ENCODE data around the gene MCM8. TPM values are rescaled to one million over a fixed set of nuclear protein-coding genes. Genes with fewer than 3 reads are reported as not detected.

Gene MCM8
- total RNA-seq = 33.5 and 35.2 TPM in 2 replicates

DNA sequence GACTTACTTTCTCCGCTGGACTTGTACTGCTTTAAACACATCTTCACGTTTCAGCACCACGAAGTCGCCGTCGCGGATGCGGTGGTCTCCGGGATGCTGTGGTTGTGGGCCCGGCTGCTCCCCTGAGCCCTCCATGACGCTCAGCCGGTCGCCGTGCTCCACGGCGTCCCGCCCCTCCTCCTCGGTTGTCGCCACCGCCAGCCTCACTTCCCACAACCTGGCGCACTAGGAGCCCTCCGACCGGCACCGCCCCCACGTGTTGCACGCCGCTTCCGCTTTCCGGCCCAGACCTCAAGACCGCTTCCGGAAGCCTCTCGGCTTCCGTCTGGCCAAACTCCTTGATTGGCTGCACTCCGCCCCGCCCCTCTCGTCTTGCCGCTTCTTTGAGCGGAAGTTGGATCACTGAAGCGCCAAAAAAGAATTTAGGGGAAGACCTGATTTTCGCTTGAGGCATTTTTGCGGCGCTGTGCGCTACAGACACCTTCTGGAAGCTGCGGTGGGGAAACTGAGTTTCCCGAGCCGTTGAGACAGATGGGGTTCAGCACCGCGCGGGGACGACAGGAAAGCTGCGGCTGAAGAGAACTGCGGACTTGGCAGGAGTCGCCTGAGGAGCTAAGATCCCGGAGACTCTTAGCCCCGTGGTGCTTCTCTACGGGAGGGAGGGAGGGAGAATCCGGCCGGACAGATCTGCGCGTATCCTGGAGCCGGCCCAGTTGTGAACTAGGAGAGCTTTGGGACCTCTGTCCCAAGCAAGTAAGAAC is at the start of gene MCM8, which contains the start of gene TRMT6:
TSS of gene MCM8 (plus strand) at position 382 of the 761 bp plus-strand sequence. CDS start 1,364 bp downstream, outside the sequence.
TSS of gene TRMT6 (minus strand) at position 263 of the 761 bp plus-strand sequence. CDS start at position 135, 128 bp downstream.
- peak; percentile 95 for DNase-seq (ENCODE audit: low spot score)
- H3K4me1 Mint-ChIP-seq (ENCODE audit: low read depth) = peaks cover 53% of the 10 kb centered on the region
- peak within 1 kb of the TSS; percentile 95 for H3K4me3 Mint-ChIP-seq (ENCODE audit: low read depth)
- peaks cover 72% of the 10 kb centered on the region for H3K36me3 Mint-ChIP-seq (ENCODE audit: low read depth)
- H3K27ac Mint-ChIP-seq = peak within 1 kb of the TSS; percentile 94
- intact Hi-C loops (cut with micrococcal nuclease) = loop anchor here (1.0 to 10.0 kb wide), 5 partner anchors 30 to 826 kb away; partner anchors contain the start of gene CDS2
- H3K9me3 Mint-ChIP-seq = no peaks in the 10 kb centered on the region
- no peaks in the 10 kb centered on the region for H3K27me3 Mint-ChIP-seq (ENCODE audit: low read depth)

DNA sequence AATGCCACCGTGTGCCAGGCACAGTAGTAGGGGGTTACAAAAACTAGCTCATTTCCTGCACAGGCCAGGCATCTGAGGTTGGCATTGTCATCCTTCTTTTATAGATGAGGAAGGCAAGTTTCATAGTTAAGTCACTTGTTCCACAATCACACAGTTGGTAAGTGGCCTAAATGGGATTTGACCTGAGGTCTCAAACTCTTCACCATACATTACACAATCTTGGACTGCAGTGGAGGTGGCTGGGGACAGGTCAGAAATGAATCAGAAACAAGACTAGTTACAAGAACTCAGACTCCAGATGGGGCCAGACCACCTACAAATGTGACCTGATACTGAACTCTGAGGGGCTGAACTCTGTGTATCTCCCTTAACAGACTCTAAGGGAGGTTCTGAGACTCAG is 49.5 kb upstream of the MCM8 start:
- Mint-ChIP-seq H3K27me3 (ENCODE audit: low read depth) (peaks cover 32% of the 10 kb centered on the region), H3K4me1 (ENCODE audit: low read depth) (no peaks in the 10 kb centered on the region)

DNA sequence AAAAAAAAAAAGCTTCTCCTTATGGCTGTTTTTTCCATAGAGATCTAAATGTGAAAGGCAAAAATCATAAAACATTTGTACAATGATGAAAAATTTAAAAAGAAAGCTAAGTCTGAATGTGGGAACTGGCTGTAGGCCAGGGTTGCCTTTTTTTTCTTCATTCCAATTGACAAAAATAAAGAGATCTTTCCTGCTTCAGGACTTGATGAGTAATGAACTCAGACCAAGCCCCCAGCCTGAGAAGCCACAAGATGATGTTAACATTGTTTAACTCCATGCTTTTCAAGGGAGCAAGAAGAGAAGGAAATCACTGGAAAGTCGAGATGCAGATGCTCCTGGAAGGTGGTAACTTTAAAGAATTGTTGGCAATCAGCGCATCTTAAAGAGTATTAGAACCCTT is 41.5 kb upstream of the MCM8 start:
- no peak overlapping the region for H3K4me3 Mint-ChIP-seq (ENCODE audit: low read depth)
- no peak overlapping the region for H3K27ac Mint-ChIP-seq
- H3K27me3 Mint-ChIP-seq (ENCODE audit: low read depth) = peaks cover 61% of the 10 kb centered on the region
- intact Hi-C loops (cut with micrococcal nuclease) = no loop called here
- peaks cover 10% of the 10 kb centered on the region for H3K4me1 Mint-ChIP-seq (ENCODE audit: low read depth)
- H3K36me3 Mint-ChIP-seq (ENCODE audit: low read depth) = no peaks in the 10 kb centered on the region
- no peaks in the 10 kb centered on the region for H3K9me3 Mint-ChIP-seq
- no peak for DNase-seq (ENCODE audit: low spot score)

More for the DNA sequence above, 49.5 kb upstream of the MCM8 start:
- DNase-seq (ENCODE audit: low spot score) = no peak
- no peak overlapping the region for H3K4me3 Mint-ChIP-seq (ENCODE audit: low read depth)
- no peaks in the 10 kb centered on the region for H3K9me3 Mint-ChIP-seq
- intact Hi-C loops (cut with micrococcal nuclease) = no loop called here
- no peak overlapping the region for H3K27ac Mint-ChIP-seq
- no peaks in the 10 kb centered on the region for H3K36me3 Mint-ChIP-seq (ENCODE audit: low read depth)

DNA sequence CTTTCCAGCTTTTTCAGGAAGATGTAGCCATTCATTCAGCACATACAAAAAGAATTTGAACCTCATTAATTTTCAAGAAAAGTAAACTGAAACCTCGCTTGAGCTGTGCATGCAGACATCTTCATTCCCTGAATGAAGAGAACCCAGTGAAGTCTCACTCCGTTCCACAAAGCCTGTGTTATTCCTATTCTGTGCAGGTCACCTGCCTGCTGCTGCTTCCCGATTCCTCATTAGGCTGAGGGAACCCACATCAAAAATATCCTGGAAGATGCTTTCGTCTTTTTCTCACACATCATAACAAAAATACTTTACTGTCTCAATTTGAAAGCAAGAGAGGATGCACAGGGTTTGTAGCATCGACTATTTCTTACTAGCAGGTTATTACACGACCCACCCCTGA is 40.3 kb upstream of the MCM8 start:
- Mint-ChIP-seq H3K27ac (no peak overlapping the region), H3K36me3 (ENCODE audit: low read depth) (no peaks in the 10 kb centered on the region), H3K4me1 (ENCODE audit: low read depth) (peaks cover 10% of the 10 kb centered on the region), H3K27me3 (ENCODE audit: low read depth) (peaks cover 62% of the 10 kb centered on the region), H3K4me3 (ENCODE audit: low read depth) (peak overlapping the region; percentile 70), H3K9me3 (no peaks in the 10 kb centered on the region)
- intact Hi-C loops (cut with micrococcal nuclease) = no loop called here
- DNase-seq (ENCODE audit: low spot score) = no peak

DNA sequence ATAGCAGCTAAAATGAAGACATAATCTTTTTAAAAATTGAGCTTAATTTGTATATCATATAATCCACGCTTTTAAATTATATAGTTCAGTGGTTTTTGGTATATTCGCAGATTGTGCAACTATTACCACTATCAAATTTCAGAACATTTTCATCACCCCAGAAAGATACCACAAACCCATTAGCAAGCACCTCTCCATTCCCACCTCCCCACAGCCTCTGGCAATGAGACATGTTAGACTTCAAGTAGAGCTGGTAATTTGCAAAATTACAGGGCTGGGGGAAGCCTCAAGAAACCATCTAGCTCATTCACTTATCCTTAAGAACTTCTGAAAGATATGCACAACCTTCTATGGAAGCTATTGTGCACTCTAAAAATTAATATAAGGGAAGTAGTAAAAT is 37.3 kb upstream of the MCM8 start:
- H3K27ac Mint-ChIP-seq = no peak overlapping the region
- H3K9me3 Mint-ChIP-seq = no peaks in the 10 kb centered on the region
- H3K36me3 Mint-ChIP-seq (ENCODE audit: low read depth) = no peaks in the 10 kb centered on the region
- intact Hi-C loops (cut with micrococcal nuclease) = no loop called here
- peaks cover 44% of the 10 kb centered on the region for H3K27me3 Mint-ChIP-seq (ENCODE audit: low read depth)
- no peak overlapping the region for H3K4me3 Mint-ChIP-seq (ENCODE audit: low read depth)
- no peak for DNase-seq (ENCODE audit: low spot score)
- H3K4me1 Mint-ChIP-seq (ENCODE audit: low read depth) = peaks cover 10% of the 10 kb centered on the region

DNA sequence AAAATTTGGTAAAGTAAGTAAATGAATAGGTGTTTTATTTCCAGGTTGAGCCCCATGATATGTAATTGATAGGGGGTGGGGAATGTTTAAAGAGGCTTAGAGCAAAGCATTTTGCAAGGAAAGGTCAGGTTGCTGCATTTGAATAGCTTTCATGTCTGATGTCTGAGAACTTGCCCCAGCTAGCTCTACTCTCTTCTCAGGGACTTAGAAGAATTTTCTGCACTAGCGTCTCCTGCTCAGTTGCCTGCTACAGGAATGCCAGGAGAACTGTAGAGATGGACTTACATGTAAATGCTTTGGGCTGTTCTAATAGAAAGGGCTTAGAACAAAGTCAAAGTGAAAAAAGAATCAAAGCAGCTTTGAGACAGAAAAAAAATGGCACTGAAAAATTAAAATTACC is 35.6 kb upstream of the MCM8 start:
- intact Hi-C loops (cut with micrococcal nuclease) = loop anchor here (5.0 kb wide), 1 partner anchor 388 kb away; no protein-coding TSS in a partner anchor
- no peak overlapping the region for H3K27ac Mint-ChIP-seq
- H3K4me1 Mint-ChIP-seq (ENCODE audit: low read depth) = peaks cover 22% of the 10 kb centered on the region
- DNase-seq (ENCODE audit: low spot score) = no peak
- H3K9me3 Mint-ChIP-seq = no peaks in the 10 kb centered on the region
- no peaks in the 10 kb centered on the region for H3K36me3 Mint-ChIP-seq (ENCODE audit: low read depth)
- no peak overlapping the region for H3K4me3 Mint-ChIP-seq (ENCODE audit: low read depth)
- H3K27me3 Mint-ChIP-seq (ENCODE audit: low read depth) = peaks cover 41% of the 10 kb centered on the region

DNA sequence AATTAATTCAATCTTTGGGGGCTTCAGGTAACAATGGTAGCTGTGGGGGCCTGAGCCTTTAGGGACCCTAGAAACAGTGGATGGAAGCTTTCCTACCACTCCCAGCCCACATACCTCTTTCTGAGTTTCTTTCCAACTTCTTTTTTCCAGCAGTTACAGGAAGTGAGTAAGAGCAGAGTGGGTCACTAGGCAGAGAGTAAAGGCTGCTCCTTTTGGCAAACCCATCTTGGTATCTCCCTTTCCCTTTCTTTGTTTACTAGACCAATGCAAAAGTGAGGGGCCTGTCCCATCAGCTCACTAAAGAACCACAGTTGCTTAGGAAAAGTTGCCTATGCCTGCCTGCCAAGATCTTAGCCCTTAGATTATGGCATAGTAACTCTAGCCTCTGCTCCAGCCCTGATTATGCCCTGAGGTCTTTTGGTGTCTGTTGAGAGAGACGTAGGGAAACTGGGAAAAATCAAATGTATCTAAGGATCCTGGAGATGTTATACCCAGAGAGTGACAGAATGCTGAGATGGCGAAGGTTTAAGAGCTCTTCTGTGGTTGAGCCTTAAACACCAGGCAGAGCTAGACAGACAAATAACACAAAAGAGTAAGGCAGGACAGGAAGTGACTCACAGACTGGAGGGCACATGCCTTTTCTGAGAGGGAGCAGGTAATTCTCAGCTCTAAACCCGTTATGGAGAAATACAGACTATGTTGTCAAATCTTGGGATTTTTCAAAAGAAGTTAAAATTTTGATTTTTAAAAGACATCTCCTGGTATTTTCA is 31.4 kb upstream of the MCM8 start:
- Mint-ChIP-seq H3K27me3 (ENCODE audit: low read depth) (peaks cover 19% of the 10 kb centered on the region), H3K27ac (peak overlapping the region; percentile 68)
- no peak for DNase-seq (ENCODE audit: low spot score)

DNA sequence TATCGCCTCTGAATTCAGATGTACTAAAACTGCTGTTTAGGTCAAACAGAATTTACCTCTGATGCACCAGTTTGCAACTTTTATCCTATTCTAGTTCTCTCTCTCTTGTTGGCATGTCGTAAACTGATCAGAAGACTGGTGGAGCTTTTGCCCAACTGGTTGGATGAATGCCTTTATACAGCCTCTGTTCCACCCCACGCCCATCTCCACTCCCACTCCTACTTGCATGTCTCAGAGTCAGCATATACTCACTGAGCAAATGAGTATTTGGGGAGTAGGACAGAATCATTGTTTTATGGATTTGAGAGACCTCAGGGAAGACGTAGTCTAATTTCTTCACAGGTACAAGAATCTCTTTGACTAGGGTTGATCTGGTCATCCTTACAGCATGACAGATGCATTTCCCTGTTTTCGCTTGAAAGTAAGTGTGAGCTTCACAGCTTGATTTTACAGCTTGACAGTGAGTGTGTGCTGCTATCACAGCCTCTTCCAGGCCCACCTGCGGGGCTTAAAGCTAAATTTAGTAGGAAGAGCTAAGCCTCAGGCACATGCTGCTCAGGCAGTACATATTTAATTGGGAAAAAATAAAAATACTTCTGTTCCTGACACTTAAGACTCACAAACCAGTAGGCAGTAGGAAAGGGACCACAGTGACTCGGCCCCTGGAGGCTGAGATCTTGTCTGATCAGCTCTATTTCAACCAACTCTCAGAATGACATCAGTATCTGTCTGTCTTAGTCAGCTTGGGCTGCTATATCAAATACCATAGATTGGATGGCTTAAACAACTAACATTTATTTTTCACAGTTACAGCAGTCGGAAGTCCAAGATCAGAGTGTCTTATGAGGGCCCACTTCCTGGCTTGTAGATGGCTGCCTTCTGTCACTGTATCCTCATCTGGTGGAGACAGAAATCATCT is 30.6 kb upstream of the MCM8 start:
- DNase-seq (ENCODE audit: low spot score) = no peak
- intact Hi-C loops (cut with micrococcal nuclease) = loop anchor here (1.0 to 5.0 kb wide), 3 partner anchors 30 to 393 kb away; partner anchors contain the start of genes MCM8 and TRMT6
- peaks cover 20% of the 10 kb centered on the region for H3K4me1 Mint-ChIP-seq (ENCODE audit: low read depth)
- no peaks in the 10 kb centered on the region for H3K9me3 Mint-ChIP-seq
- no peak overlapping the region for H3K4me3 Mint-ChIP-seq (ENCODE audit: low read depth)
- H3K27me3 Mint-ChIP-seq (ENCODE audit: low read depth) = peaks cover 19% of the 10 kb centered on the region
- H3K36me3 Mint-ChIP-seq (ENCODE audit: low read depth) = no peaks in the 10 kb centered on the region
- peak overlapping the region; percentile 68 for H3K27ac Mint-ChIP-seq

More for the DNA sequence above, 31.4 kb upstream of the MCM8 start:
- intact Hi-C loops (cut with micrococcal nuclease) = loop anchor here (2.0 to 5.0 kb wide), 2 partner anchors 74 to 392 kb away; no protein-coding TSS in a partner anchor
- Mint-ChIP-seq H3K4me1 (ENCODE audit: low read depth) (peaks cover 20% of the 10 kb centered on the region), H3K9me3 (no peaks in the 10 kb centered on the region), H3K4me3 (ENCODE audit: low read depth) (no peak overlapping the region), H3K36me3 (ENCODE audit: low read depth) (no peaks in the 10 kb centered on the region)

DNA sequence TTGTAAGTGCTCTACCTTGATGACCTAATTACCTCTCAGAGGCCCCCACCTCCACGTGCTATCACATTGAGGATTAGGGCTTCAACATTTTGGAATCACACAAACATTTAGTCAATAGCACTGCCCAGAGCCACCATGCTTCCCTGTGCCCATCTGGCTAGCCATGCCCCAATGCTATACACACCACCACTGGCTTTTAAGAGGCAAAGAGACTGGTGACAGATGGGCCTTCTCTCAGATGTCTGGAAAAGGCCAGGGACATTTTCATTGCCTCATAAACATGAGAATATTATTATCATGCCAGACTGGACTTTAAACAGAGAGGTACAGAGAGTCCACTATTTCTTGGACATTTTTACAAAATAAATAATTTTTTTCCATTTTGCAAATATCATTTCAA is 29.9 kb upstream of the MCM8 start:
- H3K27ac Mint-ChIP-seq = no peak overlapping the region
- H3K4me1 Mint-ChIP-seq (ENCODE audit: low read depth) = peaks cover 20% of the 10 kb centered on the region
- H3K4me3 Mint-ChIP-seq (ENCODE audit: low read depth) = no peak overlapping the region
- peaks cover 17% of the 10 kb centered on the region for H3K27me3 Mint-ChIP-seq (ENCODE audit: low read depth)
- intact Hi-C loops (cut with micrococcal nuclease) = loop anchor here (1.0 kb wide), 1 partner anchor 30 kb away; the partner anchor contains the start of genes MCM8 and TRMT6
- no peaks in the 10 kb centered on the region for H3K36me3 Mint-ChIP-seq (ENCODE audit: low read depth)
- DNase-seq (ENCODE audit: low spot score) = no peak
- H3K9me3 Mint-ChIP-seq = no peaks in the 10 kb centered on the region

DNA sequence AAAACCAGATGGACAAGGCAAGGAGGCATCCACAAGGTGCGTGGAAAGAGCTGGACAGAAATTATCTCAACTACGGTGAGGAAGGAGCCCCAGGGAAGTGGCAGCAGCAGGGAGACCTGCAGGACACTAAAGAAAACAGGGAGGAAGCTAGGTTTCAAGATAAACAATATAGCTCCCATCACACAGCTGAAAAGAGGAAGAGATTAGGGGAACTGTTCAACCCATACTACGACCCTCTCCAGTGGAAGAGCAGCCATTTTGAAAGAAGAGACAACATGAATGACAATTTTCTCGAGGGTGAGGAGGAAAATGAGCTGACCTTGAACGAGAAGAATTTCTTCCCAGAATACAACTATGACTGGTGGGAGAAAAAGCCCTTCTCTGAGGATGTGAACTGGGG is 27.0 kb upstream of the MCM8 start:
- Mint-ChIP-seq H3K4me3 (ENCODE audit: low read depth) (no peak overlapping the region), H3K36me3 (ENCODE audit: low read depth) (no peaks in the 10 kb centered on the region), H3K4me1 (ENCODE audit: low read depth) (peaks cover 20% of the 10 kb centered on the region), H3K9me3 (no peaks in the 10 kb centered on the region), H3K27ac (no peak overlapping the region), H3K27me3 (ENCODE audit: low read depth) (peaks cover 26% of the 10 kb centered on the region)
- intact Hi-C loops (cut with micrococcal nuclease) = no loop called here
- DNase-seq (ENCODE audit: low spot score) = no peak

DNA sequence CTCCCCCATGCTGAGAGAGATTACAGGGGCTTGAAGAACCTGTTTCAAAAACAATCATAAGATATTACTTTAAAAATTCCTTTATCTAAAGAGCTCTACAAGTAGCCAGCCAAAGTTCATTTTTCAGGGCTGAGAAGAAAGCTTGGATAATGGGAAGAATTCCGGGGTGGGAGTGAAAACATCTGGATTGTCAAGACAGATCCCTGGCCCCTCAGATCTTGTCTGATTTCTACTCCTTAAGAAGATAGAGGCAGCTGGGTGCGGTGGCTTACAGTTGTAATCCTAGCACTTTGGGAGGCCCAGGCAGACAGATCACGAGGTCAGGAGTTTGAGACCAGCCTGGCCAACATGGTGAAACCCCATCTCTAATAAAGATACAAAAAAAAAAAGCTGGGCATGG is 24.9 kb upstream of the MCM8 start:
- Mint-ChIP-seq H3K4me1 (ENCODE audit: low read depth) (peaks cover 2% of the 10 kb centered on the region), H3K27me3 (ENCODE audit: low read depth) (peaks cover 35% of the 10 kb centered on the region), H3K27ac (no peak overlapping the region), H3K9me3 (no peaks in the 10 kb centered on the region), H3K36me3 (ENCODE audit: low read depth) (no peaks in the 10 kb centered on the region), H3K4me3 (ENCODE audit: low read depth) (no peak overlapping the region)
- DNase-seq (ENCODE audit: low spot score) = no peak
- intact Hi-C loops (cut with micrococcal nuclease) = no loop called here
